ENCODE measurements around the gene SMIM30. TPM values are rescaled to one million over a fixed set of nuclear protein-coding genes. Genes with fewer than 3 reads are reported as not detected.

SMIM30 gene
- total and polyA plus RNA-seq, 8 donors = 12.4 to 50.8 (median 22.5) TPM

DNA sequence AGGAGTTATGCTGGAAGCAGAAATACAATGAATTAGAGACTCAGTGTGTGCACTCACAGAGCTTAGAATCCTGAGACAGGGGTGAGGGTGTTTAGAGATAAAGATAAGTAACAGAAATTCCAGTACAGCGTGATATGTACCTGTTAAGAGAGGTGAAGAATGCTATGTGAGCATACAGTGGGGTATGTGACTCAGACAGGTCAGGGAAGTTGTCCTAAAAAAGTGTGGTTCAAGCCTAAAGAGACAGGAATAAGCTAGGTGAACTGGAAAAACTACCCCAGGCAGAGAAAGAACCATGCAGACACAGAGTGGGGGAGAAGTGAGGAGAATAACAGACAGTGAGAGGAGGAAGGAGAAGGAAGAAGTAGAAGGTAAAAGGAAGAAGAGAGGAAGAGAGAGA is 8.6 kb downstream of the SMIM30 start:
- DNase-seq (no peak), FAIRE-seq (no peak), ATAC-seq (no peak)
- H3K27me3 ChIP-seq = no peaks in the 10 kb centered on the region
- no peaks in the 10 kb centered on the region for H3K9me3 ChIP-seq
- H3K36me3 ChIP-seq = no peaks in the 10 kb centered on the region
- no peak overlapping the region for H3K4me3 ChIP-seq
- H3K4me1 ChIP-seq = no peaks in the 10 kb centered on the region
- TF ChIP-seq, protein P1, sequence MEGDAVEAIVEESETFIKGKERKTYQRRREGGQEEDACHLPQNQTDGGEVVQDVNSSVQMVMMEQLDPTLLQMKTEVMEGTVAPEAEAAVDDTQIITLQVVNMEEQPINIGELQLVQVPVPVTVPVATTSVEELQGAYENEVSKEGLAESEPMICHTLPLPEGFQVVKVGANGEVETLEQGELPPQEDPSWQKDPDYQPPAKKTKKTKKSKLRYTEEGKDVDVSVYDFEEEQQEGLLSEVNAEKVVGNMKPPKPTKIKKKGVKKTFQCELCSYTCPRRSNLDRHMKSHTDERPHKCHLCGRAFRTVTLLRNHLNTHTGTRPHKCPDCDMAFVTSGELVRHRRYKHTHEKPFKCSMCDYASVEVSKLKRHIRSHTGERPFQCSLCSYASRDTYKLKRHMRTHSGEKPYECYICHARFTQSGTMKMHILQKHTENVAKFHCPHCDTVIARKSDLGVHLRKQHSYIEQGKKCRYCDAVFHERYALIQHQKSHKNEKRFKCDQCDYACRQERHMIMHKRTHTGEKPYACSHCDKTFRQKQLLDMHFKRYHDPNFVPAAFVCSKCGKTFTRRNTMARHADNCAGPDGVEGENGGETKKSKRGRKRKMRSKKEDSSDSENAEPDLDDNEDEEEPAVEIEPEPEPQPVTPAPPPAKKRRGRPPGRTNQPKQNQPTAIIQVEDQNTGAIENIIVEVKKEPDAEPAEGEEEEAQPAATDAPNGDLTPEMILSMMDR (IDR thresholded peaks at IDR 0.05) = no peak
- no peak overlapping the region for H3K27ac ChIP-seq
- 85 to 94% methylated on average over 1 of the region's 1 CpG for WGBS, 2 donors
- intact Hi-C loops (cut with DNase I) = no loop called here

- ATAC-seq (peak; percentile 83 to 94 (median 92)), FAIRE-seq (peak; percentile 5), DNase-seq (peak; percentile 49 to 72 (median 60))
- peak overlapping the region in 2 of 4 donors; percentile 38 to 39 for H3K27ac ChIP-seq
- H3K36me3 ChIP-seq = no peaks in the 10 kb centered on the region
- H3K4me1 ChIP-seq = peaks cover 0 to 12% (median 0%) of the 10 kb centered on the region in 3 donors
- intact Hi-C loops (cut with DNase I) = no loop called here
- WGBS, 2 donors = 39 to 44% methylated on average over 5 of the region's 5 CpGs
- H3K9me3 ChIP-seq = no peaks in the 10 kb centered on the region
- peak overlapping the region in 2 of 4 donors; percentile 4 to 7 for H3K4me3 ChIP-seq
- no peaks in the 10 kb centered on the region for H3K27me3 ChIP-seq
- TF ChIP-seq, protein P1 (IDR thresholded peaks at IDR 0.05) = no peak
Measured at GRCh38 chr7:113100121-113100603, 18.2 kb downstream of the SMIM30 start.

GRCh38 chr7:113099284-113099919 is 19.0 kb downstream of the SMIM30 start:
- peak overlapping the region in 3 of 4 donors; percentile 6 to 39 (median 38) for H3K27ac ChIP-seq

GRCh38 chr7:113094517-113095249 is 23.7 kb downstream of the SMIM30 start:
- intact Hi-C loops (cut with DNase I) = no loop called here
- H3K4me3 ChIP-seq = no peak overlapping the region
- H3K4me1 ChIP-seq = peaks cover 0 to 8% (median 0%) of the 10 kb centered on the region in 3 donors
- H3K36me3 ChIP-seq = no peaks in the 10 kb centered on the region
- DNase-seq (no peak), FAIRE-seq (no peak), ATAC-seq (no peak)
- H3K9me3 ChIP-seq = no peaks in the 10 kb centered on the region
- H3K27ac ChIP-seq = no peak overlapping the region
- H3K27me3 ChIP-seq = no peaks in the 10 kb centered on the region
- TF ChIP-seq, protein P1 (IDR thresholded peaks at IDR 0.05) = no peak
- 75 to 79% methylated on average over 3 of the region's 3 CpGs for WGBS, 2 donors

More at GRCh38 chr7:113099284-113099919, 19.0 kb downstream of the SMIM30 start:
- Histone ChIP-seq H3K4me1 (peaks cover 0 to 12% (median 0%) of the 10 kb centered on the region in 3 donors), H3K27me3 (no peaks in the 10 kb centered on the region), H3K36me3 (no peaks in the 10 kb centered on the region), H3K9me3 (no peaks in the 10 kb centered on the region), H3K4me3 (peak overlapping the region in 2 of 4 donors; percentile 4 to 7)
- DNase-seq (no peak), ATAC-seq (peak; percentile 57 to 80 (median 76)), FAIRE-seq (no peak)
- WGBS, 2 donors = 12 to 15% methylated on average over 3 of the region's 3 CpGs
- TF ChIP-seq, protein P1 (IDR thresholded peaks at IDR 0.05) = no peak
- intact Hi-C loops (cut with DNase I) = no loop called here

All from pancreas (tissue), 10 donors.